WI38 (cell line): ENCODE measurements around the gene MCC.
"Not testable (repeated sequence)": the region's sequence is repeated elsewhere in the genome, so short reads cannot be mapped to it uniquely, and the experiment has no call there.

ENCODE experiments used
- H3K4me3 ChIP-seq: 2 replicates; pipeline ENCODE4 v1.5.1; 2011; ENCODE audit warnings: low read depth, mild to moderate bottlenecking, control low read depth, low read length
- TF ChIP-seq, protein P1 (sequence below): IDR thresholded peaks from 2 replicates; pipeline ENCODE4 v1.5.1; 2012; ENCODE audit warnings: low read depth, mild to moderate bottlenecking, control low read depth, low read length

Gene MCC

DNA sequence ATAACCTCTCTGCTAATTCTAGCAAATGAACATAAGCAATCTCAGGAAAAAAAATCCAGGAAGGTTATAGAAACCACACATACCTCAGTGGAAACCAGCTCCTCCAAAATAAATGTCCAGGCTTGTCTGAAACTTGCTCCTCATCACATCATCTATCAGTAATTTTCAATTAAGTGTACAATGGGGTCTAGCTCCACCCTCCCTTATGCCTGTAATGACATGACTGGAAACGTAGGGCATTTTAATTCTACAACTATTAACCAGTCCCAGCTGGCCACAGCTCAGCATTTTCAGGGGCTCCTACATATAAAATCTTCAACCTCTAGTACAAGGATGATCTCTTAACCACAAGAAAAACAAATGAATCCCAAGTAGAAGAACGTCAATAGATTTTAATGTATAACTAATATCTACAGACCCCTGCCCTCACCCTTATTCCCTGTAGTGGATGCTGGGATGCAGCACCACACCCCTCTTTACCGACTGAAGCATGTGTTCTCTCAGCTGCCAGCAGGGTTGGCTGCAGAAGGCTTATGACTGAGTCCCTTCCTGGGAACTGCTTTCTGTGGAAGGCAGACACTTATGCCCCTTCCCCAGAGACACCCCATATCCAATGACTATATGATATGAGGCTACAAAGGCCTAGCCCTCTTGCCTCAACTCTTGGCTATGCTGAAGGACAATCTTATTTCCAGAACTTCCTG, 60.2 kb downstream of the MCC start:
- no peak overlapping the region for H3K4me3 ChIP-seq
- TF ChIP-seq, protein P1, sequence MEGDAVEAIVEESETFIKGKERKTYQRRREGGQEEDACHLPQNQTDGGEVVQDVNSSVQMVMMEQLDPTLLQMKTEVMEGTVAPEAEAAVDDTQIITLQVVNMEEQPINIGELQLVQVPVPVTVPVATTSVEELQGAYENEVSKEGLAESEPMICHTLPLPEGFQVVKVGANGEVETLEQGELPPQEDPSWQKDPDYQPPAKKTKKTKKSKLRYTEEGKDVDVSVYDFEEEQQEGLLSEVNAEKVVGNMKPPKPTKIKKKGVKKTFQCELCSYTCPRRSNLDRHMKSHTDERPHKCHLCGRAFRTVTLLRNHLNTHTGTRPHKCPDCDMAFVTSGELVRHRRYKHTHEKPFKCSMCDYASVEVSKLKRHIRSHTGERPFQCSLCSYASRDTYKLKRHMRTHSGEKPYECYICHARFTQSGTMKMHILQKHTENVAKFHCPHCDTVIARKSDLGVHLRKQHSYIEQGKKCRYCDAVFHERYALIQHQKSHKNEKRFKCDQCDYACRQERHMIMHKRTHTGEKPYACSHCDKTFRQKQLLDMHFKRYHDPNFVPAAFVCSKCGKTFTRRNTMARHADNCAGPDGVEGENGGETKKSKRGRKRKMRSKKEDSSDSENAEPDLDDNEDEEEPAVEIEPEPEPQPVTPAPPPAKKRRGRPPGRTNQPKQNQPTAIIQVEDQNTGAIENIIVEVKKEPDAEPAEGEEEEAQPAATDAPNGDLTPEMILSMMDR, result no peak

DNA sequence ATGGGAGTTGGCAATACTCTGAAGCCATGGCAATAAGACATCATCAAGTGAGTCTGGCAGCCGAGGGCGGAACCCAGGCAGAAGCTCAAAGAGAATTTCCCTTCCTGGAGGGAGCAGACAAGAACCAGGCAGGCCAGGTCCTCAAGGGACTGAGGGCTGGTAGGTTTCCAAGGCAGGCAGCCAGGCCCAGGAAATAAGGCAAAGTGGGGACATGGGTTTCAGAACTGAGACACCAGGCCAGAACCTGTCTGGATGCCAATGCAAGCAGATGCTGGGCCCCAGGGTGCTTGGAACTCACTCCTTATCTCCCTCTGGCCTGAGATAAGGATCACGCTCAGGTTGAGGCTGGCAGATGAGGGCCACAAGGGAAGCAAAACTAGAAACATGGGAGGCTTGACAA, 62.3 kb downstream of the MCC start:
- TF ChIP-seq, protein P1, result no peak

DNA sequence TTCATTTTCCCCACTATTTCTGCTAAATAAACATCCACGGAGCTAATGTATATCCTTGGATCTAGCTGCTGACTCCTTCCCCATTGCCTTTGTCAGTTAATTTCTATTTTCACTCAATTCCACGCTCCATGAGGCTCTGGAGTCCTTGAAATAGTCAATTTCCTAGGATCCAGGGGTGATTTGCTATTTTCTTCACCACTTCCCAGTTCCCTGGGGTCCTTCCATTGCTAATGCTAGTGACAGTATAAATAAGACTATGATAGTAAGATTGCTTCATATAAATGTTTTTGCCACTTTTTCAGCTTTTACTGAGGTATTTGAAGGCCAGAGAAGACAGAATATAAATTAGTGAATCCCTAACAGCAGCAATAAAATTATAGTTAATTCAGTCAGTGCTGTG, 66.6 kb downstream of the MCC start:
- H3K4me3 ChIP-seq, result no peak overlapping the region
- TF ChIP-seq, protein P1, result no peak

More for the DNA sequence above, 62.3 kb downstream of the MCC start:
- no peak overlapping the region for H3K4me3 ChIP-seq

DNA sequence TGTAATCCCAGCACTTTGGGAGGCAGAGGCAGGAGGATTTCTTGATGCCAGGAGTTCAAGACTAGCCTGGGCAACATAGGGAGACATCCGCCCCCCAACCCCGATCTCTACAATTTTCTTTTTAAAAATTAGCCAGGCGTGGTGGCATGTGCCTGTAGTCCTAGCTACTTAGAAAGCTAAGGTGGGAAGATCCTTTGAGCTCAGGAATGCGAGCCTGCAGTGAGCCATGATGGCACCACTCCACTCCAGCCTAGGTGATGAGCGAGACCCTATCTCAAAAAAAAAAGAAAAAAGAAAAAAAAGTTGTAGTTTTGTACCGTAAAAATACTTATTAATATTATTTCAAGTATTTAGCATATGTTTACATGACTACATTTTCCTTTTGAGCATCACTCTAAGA, 82.7 kb downstream of the MCC start:
- TF ChIP-seq, protein P1, result no peak
- H3K4me3 ChIP-seq, result no peak overlapping the region

DNA sequence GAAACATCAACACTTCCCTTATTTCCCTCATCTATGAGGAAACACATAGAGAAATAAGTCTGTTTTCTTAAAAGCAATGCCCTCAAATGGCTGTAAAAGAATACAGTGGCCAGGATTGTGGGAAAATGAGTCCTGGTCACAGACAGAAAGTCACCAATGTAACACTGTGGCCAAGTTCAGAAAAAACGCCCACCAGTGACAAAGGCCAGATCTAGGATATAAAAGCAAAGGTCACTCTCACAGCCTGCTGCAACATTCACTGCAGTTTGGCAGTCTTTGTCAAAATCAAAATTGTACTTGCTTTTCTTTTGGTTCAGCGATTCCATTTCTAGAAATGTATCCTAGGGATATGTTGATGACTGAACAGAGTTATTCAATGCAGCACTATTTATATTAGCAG, 84.0 kb downstream of the MCC start:
- H3K4me3 ChIP-seq, result no peak overlapping the region
- TF ChIP-seq, protein P1, result no peak

DNA sequence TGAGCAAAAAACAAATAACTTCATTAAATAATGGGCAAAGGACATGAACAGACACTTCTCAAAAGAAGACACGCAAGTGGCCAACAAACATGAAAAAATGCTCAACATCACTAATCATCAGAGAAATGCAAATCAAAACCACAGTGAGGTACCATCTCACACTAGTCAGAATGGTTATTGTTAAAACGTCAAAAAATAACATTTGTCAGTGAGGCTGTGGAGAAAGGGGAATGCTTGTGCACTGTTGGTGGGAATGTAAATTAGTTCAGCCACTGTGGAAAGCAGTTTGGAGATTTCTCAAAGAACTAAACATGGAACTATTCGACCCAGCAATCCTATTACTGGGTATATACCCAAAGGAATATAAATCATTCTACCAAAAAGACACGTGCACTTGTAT, 90.3 kb downstream of the MCC start:
- H3K4me3 ChIP-seq, result not testable (repeated sequence)

DNA sequence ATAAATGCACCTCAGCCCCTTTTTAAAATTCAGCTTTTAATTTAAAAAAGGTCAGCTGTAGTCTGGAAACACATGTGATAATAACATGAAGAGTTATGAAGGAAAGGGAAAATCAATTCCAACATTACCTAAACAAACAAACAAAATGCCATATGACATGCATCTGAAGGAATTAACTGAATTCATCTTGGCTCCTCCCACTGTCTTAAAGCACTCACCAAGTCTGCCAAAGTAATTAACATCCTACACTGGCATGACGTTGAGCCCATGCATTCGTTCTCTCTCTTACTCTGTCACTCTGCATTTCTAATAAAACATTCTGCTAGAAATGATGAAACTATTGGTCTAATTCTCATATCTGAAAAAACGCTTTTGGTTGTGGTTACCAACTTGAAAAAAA, 91.2 kb downstream of the MCC start:
- TF ChIP-seq, protein P1, result no peak
- no peak overlapping the region for H3K4me3 ChIP-seq

DNA sequence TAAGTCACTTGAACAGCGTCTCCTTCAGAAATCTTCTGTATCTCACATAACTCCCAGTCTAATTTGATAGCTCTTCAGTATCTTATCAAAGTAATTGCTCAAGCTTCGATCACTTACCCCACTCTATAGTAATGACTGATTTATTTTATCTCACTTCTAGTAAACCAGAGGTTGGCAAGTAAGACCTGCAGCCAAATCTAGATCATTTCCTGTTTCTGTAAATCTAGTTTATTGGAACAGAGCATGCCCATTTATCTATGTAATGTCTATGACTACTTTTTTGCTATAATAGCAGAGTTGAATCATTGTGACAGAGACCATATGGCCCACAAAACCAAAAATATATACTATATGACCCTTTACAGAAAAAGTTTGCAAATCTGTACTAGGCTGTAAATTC, 93.6 kb downstream of the MCC start:
- TF ChIP-seq, protein P1, result no peak
- no peak overlapping the region for H3K4me3 ChIP-seq
